Immature natural killer cell (primary cell): Measurements from ENCODE around the gene PIM2. TPM values are rescaled to one million over a fixed set of nuclear protein-coding genes. Genes with fewer than 3 reads are reported as not detected.
A peak's percentile ranks its signal among the peaks of the same experiment; 100 is the strongest.

Source experiments
- DNase-seq, 3 donors: peaks; one replicate each; pipeline ENCODE4 v3.0.0; 2022; ENCODE audit warnings: mixed read lengths in 1 of 3
- H3K27ac Mint-ChIP-seq, 6 donors: one replicate each; pipeline ENCODE4 v1.8.0; 2020; ENCODE audit warnings: mixed read lengths in 6 of 6, mild to moderate bottlenecking in 5 of 6, inconsistent platforms in 4 of 6, moderate library complexity in 3 of 6
- H3K27me3 Mint-ChIP-seq, 3 donors: one replicate each; pipeline ENCODE4 v1.8.0; 2020 to 2021; ENCODE audit warnings: low read depth in 3 of 3, mild to moderate bottlenecking in 3 of 3, mixed read lengths in 3 of 3, moderate library complexity in 3 of 3, inconsistent platforms in 1 of 3
- H3K36me3 Mint-ChIP-seq, 3 donors: one replicate each; pipeline ENCODE4 v1.8.0; 2020; ENCODE audit warnings: mixed read lengths in 3 of 3, inconsistent platforms in 2 of 3, mild to moderate bottlenecking in 2 of 3
- H3K4me1 Mint-ChIP-seq, 2 donors: one replicate each; pipeline ENCODE4 v1.8.0; 2020; ENCODE audit warnings: inconsistent platforms in 2 of 2, mild to moderate bottlenecking in 2 of 2, mixed read lengths in 2 of 2, moderate library complexity in 1 of 2
- H3K4me3 Mint-ChIP-seq, 5 donors: one replicate each; pipeline ENCODE4 v1.8.0; 2020; ENCODE audit warnings: mild to moderate bottlenecking in 5 of 5, mixed read lengths in 5 of 5, inconsistent platforms in 3 of 5, moderate library complexity in 3 of 5
- H3K9me3 Mint-ChIP-seq, 6 donors: one replicate each; pipeline ENCODE4 v1.8.0; 2020; ENCODE audit warnings: mild to moderate bottlenecking in 6 of 6, mixed read lengths in 6 of 6, inconsistent platforms in 4 of 6, moderate library complexity in 3 of 6
- polyA plus RNA-seq, 3 donors: library from polyadenylated mRNA; unstranded; fragments of 300-500 nt; fragmentation: Illumina TruSeq; gene quantifications; one replicate each; pipeline ENCODE4 v1.2.3, GENCODE V29; 2021

Gene PIM2
- polyA plus RNA-seq, 3 donors from 2014 or later = 86.0 to 158 (median 146) TPM

DNA sequence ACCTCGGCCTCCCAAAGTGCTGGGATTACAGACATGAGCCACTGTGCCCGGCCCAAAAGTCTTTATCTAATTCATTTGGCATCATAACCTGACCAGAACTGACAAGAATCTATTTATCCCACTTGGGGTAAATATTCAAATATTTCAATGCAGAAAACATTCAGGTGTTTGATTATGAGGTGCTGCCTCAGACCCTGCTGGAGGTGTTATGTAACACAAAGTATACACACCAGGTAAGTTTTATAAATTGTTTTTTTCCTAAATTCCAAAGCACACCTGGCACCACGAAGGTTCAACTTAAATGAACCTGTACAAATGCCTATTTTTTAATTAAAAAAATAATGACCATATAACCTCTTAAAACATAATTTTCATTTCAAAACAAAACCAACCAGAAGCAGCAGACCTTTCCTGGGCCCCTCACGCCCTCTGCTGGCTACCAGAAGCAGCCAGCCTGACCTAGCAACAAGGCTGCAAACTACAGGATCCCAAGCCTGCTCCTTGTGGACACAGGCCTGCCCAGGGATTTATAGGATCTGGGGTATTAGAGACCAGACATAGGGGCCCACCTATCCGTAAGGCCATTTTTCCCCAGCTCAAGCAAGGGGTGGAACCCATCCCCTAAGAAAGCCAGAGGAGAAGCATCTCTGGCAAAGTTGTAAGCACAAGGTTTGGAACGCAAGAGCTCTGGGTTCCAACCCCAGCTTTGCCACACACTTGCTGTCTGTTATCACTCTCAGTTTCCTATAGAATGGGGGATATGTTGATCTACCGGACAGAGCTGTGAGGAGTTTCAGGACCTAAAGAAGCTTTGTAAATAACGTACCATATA lies 26.9 kb upstream of the PIM2 start:
- DNase-seq = peak; percentile 42 to 62 (median 61)
- Mint-ChIP-seq H3K9me3 (no peaks in the 10 kb centered on the region), H3K4me1 (peaks cover 45 to 50% of the 10 kb centered on the region in 2 donors), H3K27me3 (peaks cover 0 to 10% (median 6%) of the 10 kb centered on the region in 3 donors), H3K27ac (peak overlapping the region; percentile 30 to 69 (median 44)), H3K4me3 (no peak overlapping the region), H3K36me3 (peaks cover 0 to 6% (median 4%) of the 10 kb centered on the region in 3 donors)

- Mint-ChIP-seq H3K4me1 (peaks cover 67 to 72% of the 10 kb centered on the region in 2 donors), H3K36me3 (peaks cover 0 to 6% (median 0%) of the 10 kb centered on the region in 3 donors), H3K4me3 (peak overlapping the region in 1 of 5 donors; percentile 79), H3K27ac (peak overlapping the region; percentile 8 to 88 (median 85)), H3K9me3 (no peaks in the 10 kb centered on the region), H3K27me3 (peaks cover 6 to 10% (median 9%) of the 10 kb centered on the region in 3 donors)
- no peak for DNase-seq
Measured at GRCh38 chrX:48942895-48943294, 24.1 kb upstream of the PIM2 start.

DNA sequence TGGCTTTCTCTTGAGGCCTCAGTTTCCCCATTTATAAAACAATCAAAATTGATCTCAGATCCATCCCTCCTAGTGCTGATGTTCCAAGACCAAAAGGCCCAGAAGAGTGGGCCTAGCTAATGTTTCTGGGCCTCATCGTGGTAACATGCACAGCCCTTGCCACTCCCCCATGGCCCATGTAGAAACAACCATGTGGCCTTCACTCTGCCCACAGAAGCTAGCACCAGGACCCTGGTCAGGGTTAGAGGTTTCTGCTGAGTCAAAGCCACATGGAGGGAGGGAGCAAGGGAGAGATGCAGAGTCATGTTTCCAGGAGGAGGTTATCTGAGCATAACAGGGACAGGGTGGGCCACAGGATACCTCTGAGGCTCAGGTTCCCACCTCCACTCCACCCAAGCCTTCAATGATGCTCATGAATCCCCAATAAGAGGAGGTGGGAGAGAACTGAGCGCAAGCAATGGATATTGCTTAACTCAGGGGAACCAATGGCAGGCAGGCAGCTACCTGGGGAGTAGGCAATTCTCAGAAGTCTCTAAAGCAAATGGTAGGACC lies 21.7 kb upstream of the PIM2 start:
- H3K9me3 Mint-ChIP-seq = no peaks in the 10 kb centered on the region
- peak overlapping the region; percentile 81 to 99 (median 94) for H3K27ac Mint-ChIP-seq
- peaks cover 0 to 8% (median under 1%) of the 10 kb centered on the region in 3 donors for H3K36me3 Mint-ChIP-seq
- peak in 1 of 3 donors; percentile 26 for DNase-seq
- H3K4me3 Mint-ChIP-seq = peak overlapping the region; percentile 75 to 91 (median 82)
- H3K27me3 Mint-ChIP-seq = peaks cover 11 to 15% (median 12%) of the 10 kb centered on the region in 3 donors
- peaks cover 81 to 89% of the 10 kb centered on the region in 2 donors for H3K4me1 Mint-ChIP-seq

DNA sequence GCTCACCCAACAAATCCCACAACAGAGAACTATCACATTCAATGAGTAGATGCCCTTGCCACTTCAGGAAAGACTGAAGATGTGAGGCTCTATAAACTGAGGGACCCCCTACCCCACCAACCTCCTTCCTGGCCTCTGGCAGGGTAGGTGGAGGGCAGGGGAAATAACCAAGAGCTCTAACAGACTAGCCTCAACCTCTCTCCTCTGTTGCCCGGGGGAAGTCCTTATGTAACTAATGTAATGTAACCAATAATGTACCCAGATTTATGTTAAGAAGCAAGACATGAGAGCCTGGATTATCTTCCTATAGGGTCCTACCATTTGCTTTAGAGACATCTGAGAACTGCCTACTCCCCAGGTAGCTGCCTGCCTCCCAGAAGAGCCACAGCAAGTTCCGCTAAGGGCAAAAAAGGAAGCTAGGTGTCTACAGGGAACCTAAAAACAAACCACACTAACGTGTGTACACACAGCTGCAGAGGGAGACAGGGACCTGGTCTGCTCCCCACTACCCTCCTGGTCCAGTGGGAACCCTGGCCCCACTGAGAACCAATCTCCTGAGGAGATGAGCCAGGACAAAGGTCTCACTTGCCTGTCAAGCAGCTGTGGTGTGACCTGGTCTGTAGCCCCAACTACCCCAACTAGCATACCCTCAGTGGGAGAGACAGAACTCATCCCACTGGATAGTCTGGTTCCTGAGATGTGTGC lies 20.9 kb upstream of the PIM2 start:
- Mint-ChIP-seq H3K4me3 (peak overlapping the region; percentile 75 to 91 (median 82)), H3K36me3 (peaks cover 0 to 14% (median 4%) of the 10 kb centered on the region in 3 donors)
- peak in 2 of 3 donors; percentile 17 to 23 for DNase-seq

GRCh38 chrX:48938721-48939425 lies 20.0 kb upstream of the PIM2 start:
- H3K4me1 Mint-ChIP-seq = peaks cover 93 to 99% of the 10 kb centered on the region in 2 donors
- peak overlapping the region; percentile 75 to 91 (median 82) for H3K4me3 Mint-ChIP-seq
- peaks cover 10 to 15% (median 11%) of the 10 kb centered on the region in 3 donors for H3K27me3 Mint-ChIP-seq
- peak overlapping the region; percentile 93 to 99 (median 95) for H3K27ac Mint-ChIP-seq
- H3K9me3 Mint-ChIP-seq = no peaks in the 10 kb centered on the region
- DNase-seq = peak; percentile 47 to 59 (median 51)
- peaks cover 2 to 20% (median 6%) of the 10 kb centered on the region in 3 donors for H3K36me3 Mint-ChIP-seq

More for the DNA sequence above, 20.9 kb upstream of the PIM2 start:
- H3K27ac Mint-ChIP-seq = peak overlapping the region; percentile 93 to 99 (median 95)
- no peaks in the 10 kb centered on the region for H3K9me3 Mint-ChIP-seq
- H3K4me1 Mint-ChIP-seq = peaks cover 89 to 97% of the 10 kb centered on the region in 2 donors
- peaks cover 10 to 15% (median 11%) of the 10 kb centered on the region in 3 donors for H3K27me3 Mint-ChIP-seq

DNA sequence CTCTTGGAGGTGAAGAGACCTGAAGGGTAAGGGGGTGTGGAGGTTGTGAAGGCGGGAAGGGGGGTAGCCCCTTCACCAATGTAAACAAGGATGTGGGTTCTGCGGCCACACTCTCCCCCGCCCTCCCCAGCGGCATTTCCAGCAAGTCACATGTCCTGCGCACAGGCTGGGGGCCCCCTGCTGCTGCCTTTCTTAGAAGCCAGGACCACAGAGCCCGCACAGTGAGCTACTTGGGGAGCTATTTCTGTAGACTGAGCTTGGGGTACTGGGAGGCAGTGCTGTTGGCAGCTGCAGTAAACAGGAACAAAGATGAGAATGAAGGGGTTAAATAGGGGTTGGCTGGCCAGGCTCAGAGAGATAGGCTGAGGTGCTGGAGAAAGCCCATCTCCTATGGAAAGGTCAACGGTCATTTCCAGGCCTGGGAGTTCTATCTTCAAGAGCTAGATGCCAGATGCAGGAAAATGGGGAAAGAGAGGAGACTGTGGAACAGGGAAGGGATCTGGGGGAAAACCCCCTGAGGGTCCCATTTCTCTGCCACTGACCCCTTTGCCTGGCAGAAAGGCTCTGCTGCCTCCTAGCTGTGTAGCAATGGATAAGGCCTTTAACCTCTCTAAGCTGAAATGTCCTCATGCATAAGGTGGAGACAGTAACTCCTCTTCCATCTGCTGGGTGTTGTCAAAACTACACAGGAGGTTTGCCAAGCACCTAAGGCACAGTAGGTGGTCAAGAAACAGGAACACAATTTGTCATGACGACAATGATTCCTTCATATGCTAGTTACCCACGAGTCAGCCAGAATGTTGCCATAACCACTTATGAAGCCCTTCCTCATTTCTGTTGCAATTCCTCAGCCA lies 18.5 kb upstream of the PIM2 start:
- DNase-seq = peak; percentile 90 to 92 (median 90)
- Mint-ChIP-seq H3K9me3 (no peaks in the 10 kb centered on the region), H3K4me3 (peak overlapping the region; percentile 75 to 91 (median 82)), H3K4me1 (peaks cover 84 to 85% of the 10 kb centered on the region in 2 donors), H3K36me3 (peaks cover 5 to 28% (median 12%) of the 10 kb centered on the region in 3 donors), H3K27me3 (peaks cover 7 to 16% (median 8%) of the 10 kb centered on the region in 3 donors), H3K27ac (peak overlapping the region; percentile 93 to 99 (median 95))

DNA sequence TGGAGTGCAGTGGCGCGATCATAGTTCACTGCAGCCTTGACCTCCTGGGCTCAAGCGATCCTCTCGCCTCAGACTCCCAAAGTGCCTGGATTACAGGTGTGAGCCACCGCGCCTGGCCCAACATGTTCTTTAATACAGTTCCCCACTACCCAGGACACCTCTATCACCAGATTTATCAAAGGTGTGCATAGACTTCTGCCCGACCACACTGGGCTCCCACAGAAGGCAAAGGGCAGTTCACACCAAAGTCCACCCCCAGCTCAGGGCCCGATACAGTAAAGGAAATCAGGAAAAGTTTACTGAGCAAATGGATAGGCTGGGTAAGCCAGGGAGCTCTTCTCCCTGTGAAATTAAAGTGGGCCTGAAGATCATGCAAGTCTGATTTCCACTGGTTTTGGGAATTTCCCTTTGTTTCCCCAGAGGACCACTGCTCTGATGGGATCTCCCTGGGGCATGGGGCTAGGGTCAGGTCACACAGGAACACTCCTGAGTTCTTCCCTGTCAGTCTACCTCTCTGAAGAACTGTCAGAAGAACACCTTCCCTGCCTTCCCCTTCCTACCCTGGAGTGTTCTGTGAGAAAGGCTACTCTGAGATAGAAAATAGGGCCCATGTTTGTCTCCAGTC lies 17.7 kb upstream of the PIM2 start:
- peak overlapping the region; percentile 93 to 99 (median 95) for H3K27ac Mint-ChIP-seq
- peaks cover 77 to 78% of the 10 kb centered on the region in 2 donors for H3K4me1 Mint-ChIP-seq
- peak overlapping the region; percentile 75 to 91 (median 82) for H3K4me3 Mint-ChIP-seq
- peaks cover 5 to 23% (median 12%) of the 10 kb centered on the region in 3 donors for H3K36me3 Mint-ChIP-seq
- H3K27me3 Mint-ChIP-seq = peaks cover 7 to 16% (median 8%) of the 10 kb centered on the region in 3 donors
- H3K9me3 Mint-ChIP-seq = no peaks in the 10 kb centered on the region
- DNase-seq = no peak

DNA sequence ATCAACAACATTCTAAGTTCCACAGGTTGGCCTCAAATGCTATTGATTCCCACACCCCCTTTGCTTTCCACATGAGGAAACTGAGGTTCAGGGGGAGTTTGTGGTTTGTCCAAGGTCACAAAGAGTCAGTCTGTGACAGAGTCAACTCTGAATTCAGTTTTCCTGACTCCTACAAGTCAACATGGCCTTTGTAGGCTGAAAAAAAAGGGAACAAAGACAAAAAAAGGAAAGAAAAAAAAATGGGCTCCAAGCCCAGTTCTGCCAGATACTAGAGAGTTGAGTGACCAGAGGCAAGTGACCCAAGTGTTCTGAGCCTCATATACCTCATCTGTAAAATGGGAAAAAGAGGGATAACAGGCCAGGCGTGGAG lies 16.5 kb upstream of the PIM2 start:
- Mint-ChIP-seq H3K9me3 (no peaks in the 10 kb centered on the region), H3K36me3 (peaks cover 5 to 22% (median 12%) of the 10 kb centered on the region in 3 donors), H3K27me3 (peaks cover 7 to 16% (median 8%) of the 10 kb centered on the region in 3 donors), H3K27ac (peak overlapping the region; percentile 59 to 79 (median 70)), H3K4me3 (peak overlapping the region in 1 of 5 donors; percentile 56), H3K4me1 (peaks cover 66 to 67% of the 10 kb centered on the region in 2 donors)
- DNase-seq = no peak

DNA sequence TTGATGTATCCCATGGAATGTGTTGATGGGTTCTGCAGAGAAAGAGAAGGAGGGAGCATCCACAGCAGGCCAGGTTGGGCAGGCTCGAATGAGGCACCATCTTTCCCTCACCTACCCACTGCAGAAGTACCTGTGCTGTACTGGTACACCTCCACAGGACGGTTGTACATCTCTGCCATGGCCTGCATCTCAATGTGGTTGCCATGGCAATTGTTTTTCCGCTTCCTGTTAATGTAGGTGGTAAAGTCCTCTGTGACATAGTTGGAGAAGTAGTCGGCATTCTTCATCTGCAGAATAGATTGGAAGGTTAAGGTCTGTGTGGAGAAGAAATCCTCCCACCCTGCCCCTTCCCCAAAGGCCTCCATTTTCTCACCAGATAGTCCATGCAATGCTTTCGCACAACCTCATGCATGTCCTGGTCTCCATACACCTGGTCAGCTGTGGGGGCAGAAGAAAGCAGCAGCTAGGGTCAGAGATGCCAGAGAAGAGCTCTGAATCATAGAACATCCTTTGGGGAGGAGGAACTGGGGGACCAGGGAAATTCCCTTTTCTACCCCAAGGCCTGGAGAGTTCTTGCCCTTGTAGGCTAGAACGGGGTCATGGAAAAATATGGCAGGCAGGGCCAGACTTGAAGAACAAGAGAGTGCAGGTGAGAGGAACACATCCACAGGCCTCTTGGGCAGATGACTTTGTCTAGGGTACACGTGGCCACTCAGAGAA lies 15.9 kb upstream of the PIM2 start:
- no peak for DNase-seq
- H3K4me1 Mint-ChIP-seq = peaks cover 61 to 63% of the 10 kb centered on the region in 2 donors
- peak overlapping the region; percentile 59 to 79 (median 74) for H3K27ac Mint-ChIP-seq
- peak overlapping the region in 1 of 5 donors; percentile 56 for H3K4me3 Mint-ChIP-seq
- peaks cover 7 to 13% (median 8%) of the 10 kb centered on the region in 3 donors for H3K27me3 Mint-ChIP-seq
- peaks cover 5 to 22% (median 12%) of the 10 kb centered on the region in 3 donors for H3K36me3 Mint-ChIP-seq
- no peaks in the 10 kb centered on the region for H3K9me3 Mint-ChIP-seq

GRCh38 chrX:48933757-48934156 lies 14.9 kb upstream of the PIM2 start:
- Mint-ChIP-seq H3K4me3 (no peak overlapping the region), H3K27ac (peak overlapping the region in 5 of 6 donors; percentile 20 to 85 (median 51)), H3K27me3 (peaks cover 6 to 8% (median 7%) of the 10 kb centered on the region in 3 donors), H3K4me1 (peaks cover 52 to 53% of the 10 kb centered on the region in 2 donors), H3K9me3 (no peaks in the 10 kb centered on the region), H3K36me3 (peaks cover 5 to 22% (median 12%) of the 10 kb centered on the region in 3 donors)
- no peak for DNase-seq

DNA sequence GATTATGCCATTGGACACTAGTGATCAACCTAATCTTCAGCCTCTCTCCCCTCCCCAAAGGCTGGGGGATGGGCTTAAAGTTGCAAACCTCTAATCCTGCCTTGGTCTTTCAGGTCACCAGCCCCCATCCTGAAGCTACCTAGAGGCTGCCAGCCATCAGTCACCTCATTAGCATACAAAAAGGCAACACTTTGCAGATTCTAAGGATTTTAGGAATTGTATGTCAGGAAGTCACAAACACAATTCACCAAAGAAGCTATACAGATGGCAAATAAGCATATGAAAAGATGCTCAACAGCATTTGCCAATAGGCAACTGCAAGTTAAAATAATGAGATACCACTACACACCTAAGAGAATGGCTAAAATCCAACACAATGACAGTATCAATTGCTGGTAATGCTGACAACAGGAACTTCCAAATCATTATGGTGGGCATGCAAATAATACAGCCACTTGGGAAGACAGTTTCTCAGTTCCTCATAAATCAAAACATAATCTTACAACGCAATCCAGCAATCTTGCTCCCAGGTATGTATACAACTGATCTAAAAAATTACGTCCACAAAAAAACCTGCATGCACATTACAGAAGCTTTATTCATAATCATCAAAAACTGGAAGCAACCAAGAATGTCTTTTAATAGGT lies 9.0 kb upstream of the PIM2 start:
- no peak overlapping the region for H3K27ac Mint-ChIP-seq
- peaks cover 0 to 9% (median 0%) of the 10 kb centered on the region in 3 donors for H3K27me3 Mint-ChIP-seq
- H3K9me3 Mint-ChIP-seq = no peaks in the 10 kb centered on the region
- peaks cover 0 to 7% (median 1%) of the 10 kb centered on the region in 3 donors for H3K36me3 Mint-ChIP-seq
- no peak overlapping the region for H3K4me3 Mint-ChIP-seq
- H3K4me1 Mint-ChIP-seq = peaks cover 25 to 35% of the 10 kb centered on the region in 2 donors
- no peak for DNase-seq
